Measurements from ENCODE around the gene RFX8.

DNA sequence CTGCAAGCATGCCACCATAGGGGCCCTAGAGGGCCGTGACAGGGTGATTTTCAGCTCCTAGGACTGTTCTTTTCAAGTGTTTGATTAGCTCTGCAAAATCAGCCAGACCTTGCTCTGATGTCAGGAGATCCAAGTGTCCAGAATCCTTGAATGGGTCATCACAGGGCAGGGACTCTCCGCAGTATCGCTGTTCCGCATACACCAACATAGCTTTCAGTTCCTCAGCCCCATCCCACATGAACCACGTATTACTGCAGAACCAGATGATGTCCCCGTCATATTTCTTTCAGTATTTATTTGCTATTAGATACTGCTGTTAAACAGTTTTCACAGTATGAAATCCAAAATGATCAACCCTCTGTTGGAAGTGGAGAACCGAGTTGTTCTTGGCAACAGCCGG lies 46.6 kb upstream of the RFX8 start:
- TF ChIP-seq POLR2AphosphoS5 (IDR thresholded peaks at IDR 0.05; ENCODE audit: low read depth, low read length) (no peak), POLR2A (IDR thresholded peaks at IDR 0.05; ENCODE audit: low read depth, low read length) (no peak), POU2F2 (IDR thresholded peaks at IDR 0.05; ENCODE audit: low read depth, low read length) (no peak), TAF1 (IDR thresholded peaks at IDR 0.05; ENCODE audit: low read depth, low read length) (no peak)

All from GM12891 (cell line).